IPS DF 19.7 (cell line): ENCODE results near the gene ZBTB11.
"Not testable (repeated sequence)": the region's sequence is repeated elsewhere in the genome, so short reads cannot be mapped to it uniquely, and the experiment has no call there.

Experiments used
- DNase-seq: peaks from one replicate; pipeline ENCODE4 v3.0.0-alpha.2; 2013; ENCODE audit warnings: low read depth, low spot score

The ZBTB11 gene

GRCh38 chr3:101615525-101615924 is 61.4 kb downstream of the ZBTB11 start:
- no peak for DNase-seq

- not testable (repeated sequence) for DNase-seq
Measured at GRCh38 chr3:101613014-101613413, 63.9 kb downstream of the ZBTB11 start.

GRCh38 chr3:101611023-101611422 is 65.9 kb downstream of the ZBTB11 start:
- no peak for DNase-seq

GRCh38 chr3:101605398-101605797 is 71.5 kb downstream of the ZBTB11 start:
- DNase-seq = not testable (repeated sequence)

GRCh38 chr3:101603184-101603583 is 73.7 kb downstream of the ZBTB11 start:
- DNase-seq = no peak

GRCh38 chr3:101602731-101603130 is 74.2 kb downstream of the ZBTB11 start:
- no peak for DNase-seq
